Epithelial cell of esophagus (primary cell): ENCODE measurements around the gene PEX6.
A peak's percentile ranks its signal among the peaks of the same experiment; 100 is the strongest.

Experiments
- DNase-seq: peaks from one replicate; pipeline ENCODE4 v3.0.0; 2010; ENCODE audit warnings: low read depth
- H3K4me3 ChIP-seq: 2 replicates; pipeline ENCODE4 v1.5.1; 2011; ENCODE audit warnings: mild to moderate bottlenecking, low read length, control low read depth
- TF ChIP-seq, protein P1 (sequence below): IDR thresholded peaks from 2 replicates; pipeline ENCODE4 v1.5.1; 2011; ENCODE audit warnings: low read depth, mild to moderate bottlenecking, low read length, control low read depth, inconsistent platforms; ENCODE audit not compliant: insufficient read depth; ENCODE audit errors: missing control alignments

Gene PEX6

GRCh38 chr6:42971746-42972327 is 7.1 kb downstream of the PEX6 start:
- no peak overlapping the region for H3K4me3 ChIP-seq
- TF ChIP-seq, protein P1, sequence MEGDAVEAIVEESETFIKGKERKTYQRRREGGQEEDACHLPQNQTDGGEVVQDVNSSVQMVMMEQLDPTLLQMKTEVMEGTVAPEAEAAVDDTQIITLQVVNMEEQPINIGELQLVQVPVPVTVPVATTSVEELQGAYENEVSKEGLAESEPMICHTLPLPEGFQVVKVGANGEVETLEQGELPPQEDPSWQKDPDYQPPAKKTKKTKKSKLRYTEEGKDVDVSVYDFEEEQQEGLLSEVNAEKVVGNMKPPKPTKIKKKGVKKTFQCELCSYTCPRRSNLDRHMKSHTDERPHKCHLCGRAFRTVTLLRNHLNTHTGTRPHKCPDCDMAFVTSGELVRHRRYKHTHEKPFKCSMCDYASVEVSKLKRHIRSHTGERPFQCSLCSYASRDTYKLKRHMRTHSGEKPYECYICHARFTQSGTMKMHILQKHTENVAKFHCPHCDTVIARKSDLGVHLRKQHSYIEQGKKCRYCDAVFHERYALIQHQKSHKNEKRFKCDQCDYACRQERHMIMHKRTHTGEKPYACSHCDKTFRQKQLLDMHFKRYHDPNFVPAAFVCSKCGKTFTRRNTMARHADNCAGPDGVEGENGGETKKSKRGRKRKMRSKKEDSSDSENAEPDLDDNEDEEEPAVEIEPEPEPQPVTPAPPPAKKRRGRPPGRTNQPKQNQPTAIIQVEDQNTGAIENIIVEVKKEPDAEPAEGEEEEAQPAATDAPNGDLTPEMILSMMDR, result no peak
- no peak for DNase-seq

DNA sequence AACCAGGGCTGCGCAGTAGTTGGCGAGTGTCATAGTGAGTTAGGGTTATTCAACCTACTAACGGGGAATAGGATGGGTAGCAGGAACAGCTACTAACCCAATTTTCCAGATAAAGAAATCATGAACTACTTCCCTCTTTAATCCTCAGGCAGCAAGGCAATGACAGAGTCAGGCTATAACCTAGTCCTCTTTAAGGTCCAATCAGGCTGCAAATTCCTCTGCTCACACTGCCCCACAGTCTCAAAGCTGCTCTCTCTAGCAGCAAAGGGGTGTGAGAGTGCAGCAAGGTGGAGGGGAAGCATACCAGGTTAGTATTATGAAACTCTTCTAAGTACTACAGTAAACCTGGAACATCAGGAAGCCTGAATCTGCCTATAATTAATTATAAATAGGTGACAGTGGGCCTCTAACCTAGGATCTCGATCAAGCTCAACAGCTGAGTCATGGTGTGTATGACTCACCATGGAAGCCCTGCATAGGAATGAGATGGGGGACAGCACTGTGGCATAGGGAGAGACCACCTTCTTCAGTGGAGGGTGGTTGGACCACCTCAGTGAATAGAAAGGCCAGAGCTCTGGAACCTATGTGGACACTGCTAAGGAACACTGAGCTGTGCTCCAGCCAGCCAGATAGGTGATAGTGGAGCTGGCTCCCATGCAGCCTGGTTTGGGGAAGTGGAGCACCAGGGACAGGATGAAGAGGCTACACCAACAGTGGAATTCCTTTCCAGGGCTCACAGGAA is 7.9 kb downstream of the PEX6 start:
- no peak overlapping the region for H3K4me3 ChIP-seq
- peak; percentile 42 for DNase-seq
- TF ChIP-seq, protein P1, result no peak

DNA sequence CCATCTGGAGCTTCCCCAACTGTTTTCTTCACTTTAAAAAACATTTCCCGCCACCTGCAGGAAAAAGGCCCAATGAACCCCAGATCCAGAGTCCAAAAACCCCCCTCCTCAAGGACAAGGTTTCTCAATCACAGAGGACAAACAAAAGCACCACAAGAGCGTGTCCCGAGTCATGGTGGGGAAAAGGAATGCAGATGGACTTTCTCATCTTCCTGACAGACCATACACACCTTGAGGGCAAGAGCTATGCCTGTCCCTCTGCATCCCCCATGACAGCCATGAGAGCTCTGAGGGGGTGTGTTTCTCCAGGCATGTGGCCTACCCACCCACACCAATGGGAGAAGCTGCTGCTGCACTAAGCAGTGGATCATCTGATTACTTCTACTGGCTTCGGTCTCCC is 9.0 kb downstream of the PEX6 start:
- TF ChIP-seq, protein P1, result no peak
- H3K4me3 ChIP-seq, result no peak overlapping the region
- DNase-seq, result no peak

DNA sequence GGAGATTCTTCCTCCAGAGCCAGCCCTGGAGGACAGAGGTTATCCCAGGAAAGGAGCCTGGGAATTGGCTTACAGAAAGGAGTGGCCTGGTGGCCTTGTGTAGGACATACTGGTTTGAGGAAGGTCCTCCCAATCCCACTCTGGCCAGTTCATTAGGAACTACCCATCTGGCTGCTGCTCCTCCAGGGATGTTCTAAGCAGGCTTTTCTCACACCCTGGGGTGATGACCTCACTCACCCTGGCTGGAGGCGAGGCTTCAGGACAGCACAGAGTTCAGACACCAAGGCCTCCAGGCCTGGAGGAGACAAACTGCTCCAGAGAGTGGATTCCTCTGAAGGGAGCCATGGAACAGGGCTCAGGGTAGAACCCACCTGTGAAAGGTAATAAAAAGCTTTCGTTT is 9.6 kb downstream of the PEX6 start:
- TF ChIP-seq, protein P1, result no peak
- DNase-seq, result no peak
- H3K4me3 ChIP-seq, result no peak overlapping the region

GRCh38 chr6:42968783-42969182 is 10.2 kb downstream of the PEX6 start:
- no peak overlapping the region for H3K4me3 ChIP-seq
- TF ChIP-seq, protein P1, result no peak
- DNase-seq, result no peak

DNA sequence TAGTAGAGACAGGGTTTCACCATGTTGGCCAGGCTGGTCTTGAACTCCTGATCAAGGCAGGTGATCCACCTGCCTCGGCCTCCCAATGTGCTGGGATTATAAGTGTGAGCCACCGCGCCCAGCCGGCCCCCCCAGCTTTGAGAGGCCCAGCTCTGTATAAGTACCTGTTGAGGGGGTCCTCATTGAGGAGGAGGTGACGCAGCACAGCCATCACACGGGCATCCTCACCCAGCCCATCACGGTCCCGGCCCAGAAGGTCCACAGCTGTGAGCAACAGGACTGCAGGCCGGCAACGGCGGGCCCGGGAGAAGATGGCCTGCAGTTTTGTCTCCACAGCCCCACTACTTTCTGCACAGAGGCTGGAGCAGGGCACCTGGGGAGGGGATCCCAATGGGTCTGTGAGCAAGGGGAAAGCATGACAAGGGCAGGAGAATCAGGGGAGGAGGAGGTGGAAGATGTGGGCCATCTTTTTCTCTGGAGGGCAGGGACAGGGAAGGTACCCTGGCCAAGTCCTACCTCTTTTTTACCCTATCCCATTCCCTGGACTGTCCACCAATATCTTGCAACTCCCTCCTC is 10.8 kb downstream of the PEX6 start:
- DNase-seq, result no peak
- TF ChIP-seq, protein P1, result no peak
- H3K4me3 ChIP-seq, result no peak overlapping the region

- no peak overlapping the region for H3K4me3 ChIP-seq
- DNase-seq, result no peak
- TF ChIP-seq, protein P1, result no peak
These were observed 11.8 kb downstream of the PEX6 start for GRCh38 chr6:42967228-42967627.
